Prostate gland (tissue), 2 donors: Measurements from ENCODE around the gene PA2G4. TPM values are rescaled to one million over a fixed set of nuclear protein-coding genes. Genes with fewer than 3 reads are reported as not detected.

ENCODE experiments used
- DNase-seq: peaks from one replicate; pipeline ENCODE4 v3.0.0-alpha.2; 2019; ENCODE audit warnings: low spot score
- H3K27ac ChIP-seq, 2 donors: fragments of 200-600 bp; sonication (generic); 2 replicates each; pipeline ENCODE4 v1.5.1; 2017 to 2019
- H3K27me3 ChIP-seq: fragments of 200-600 bp; sonication (generic); replicated peaks from 2 replicates; pipeline ENCODE4 v1.5.1; 2019; ENCODE audit not compliant: insufficient read depth
- H3K36me3 ChIP-seq, 2 donors: fragments of 200-600 bp; sonication (generic); 1 replicate in 1 of 2; 2 replicates in 1 of 2; pipeline versions ENCODE4 v1.5.1 to v1.8.1; 2017 to 2019
- H3K4me1 ChIP-seq: fragments of 200-600 bp; sonication (generic); replicated peaks from 2 replicates; pipeline ENCODE4 v1.5.1; 2019
- H3K4me3 ChIP-seq, 2 donors: fragments of 200-600 bp; sonication (generic); 2 replicates each; pipeline ENCODE4 v1.5.1; 2017 to 2019
- H3K9me3 ChIP-seq: fragments of 200-600 bp; sonication (generic); 2 replicates; pipeline ENCODE4 v1.5.1; 2017
- POLR2A ChIP-seq: fragments of 450-650 bp; IDR thresholded peaks from one replicate; pipeline ENCODE4 v1.6.1; 2016; ENCODE audit warnings: antibody characterized with exemption, mild to moderate bottlenecking
- POLR2AphosphoS5 ChIP-seq: sonication (generic); formaldehyde crosslinking; IDR thresholded peaks from one replicate; pipeline ENCODE4 v1.6.1; 2017; ENCODE audit warnings: antibody characterized with exemption
- WGBS: methylation state at CpG from one replicate; pipeline ENCODE4 v1.1.5; 2018; 5-methylcytosine and 5-hydroxymethylcytosine counted together
- intact Hi-C: fragments of 100-400 bp; cut with DNase I; formaldehyde crosslinking; loops from one replicate; pipeline ENCODE4 v1.14.2; 2022
- total RNA-seq, 2 donors: library from RNA; depleted of rRNA; stranded (reverse); fragments of >200 nt; gene quantifications; one replicate each; pipeline ENCODE4 v1.1.0, GENCODE V29; 2016
- TF ChIP-seq, protein P1 (sequence below), 4 experiments: fragments of 200-600 bp in 2 of 4; fragments of 450-650 bp in 2 of 4; sonication (generic) in 2 of 4; IDR thresholded peaks; 1 replicate in 3 of 4; 2 replicates in 1 of 4; pipeline ENCODE4 v1.5.1; 2016 to 2019; ENCODE audit warnings: antibody characterized with exemption in 4 of 4, mild to moderate bottlenecking in 2 of 4, moderate library complexity in 2 of 4

PA2G4 gene
- total RNA-seq, 2 donors from 2014 or later: 75.0 to 93.3 TPM

- no peaks in the 10 kb centered on the region for H3K9me3 ChIP-seq
- DNase-seq: no peak
- peak overlapping the region in 1 of 2 donors; percentile 88 for H3K27ac ChIP-seq
- TF ChIP-seq POLR2A (no peak), POLR2AphosphoS5 (no peak)
- TF ChIP-seq, protein P1, sequence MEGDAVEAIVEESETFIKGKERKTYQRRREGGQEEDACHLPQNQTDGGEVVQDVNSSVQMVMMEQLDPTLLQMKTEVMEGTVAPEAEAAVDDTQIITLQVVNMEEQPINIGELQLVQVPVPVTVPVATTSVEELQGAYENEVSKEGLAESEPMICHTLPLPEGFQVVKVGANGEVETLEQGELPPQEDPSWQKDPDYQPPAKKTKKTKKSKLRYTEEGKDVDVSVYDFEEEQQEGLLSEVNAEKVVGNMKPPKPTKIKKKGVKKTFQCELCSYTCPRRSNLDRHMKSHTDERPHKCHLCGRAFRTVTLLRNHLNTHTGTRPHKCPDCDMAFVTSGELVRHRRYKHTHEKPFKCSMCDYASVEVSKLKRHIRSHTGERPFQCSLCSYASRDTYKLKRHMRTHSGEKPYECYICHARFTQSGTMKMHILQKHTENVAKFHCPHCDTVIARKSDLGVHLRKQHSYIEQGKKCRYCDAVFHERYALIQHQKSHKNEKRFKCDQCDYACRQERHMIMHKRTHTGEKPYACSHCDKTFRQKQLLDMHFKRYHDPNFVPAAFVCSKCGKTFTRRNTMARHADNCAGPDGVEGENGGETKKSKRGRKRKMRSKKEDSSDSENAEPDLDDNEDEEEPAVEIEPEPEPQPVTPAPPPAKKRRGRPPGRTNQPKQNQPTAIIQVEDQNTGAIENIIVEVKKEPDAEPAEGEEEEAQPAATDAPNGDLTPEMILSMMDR (IDR thresholded peaks at IDR 0.05): peak in 1 of 4 experiments; percentile 8
- no peaks in the 10 kb centered on the region for H3K4me1 ChIP-seq
- intact Hi-C loops: no loop called here
- no peaks in the 10 kb centered on the region for H3K36me3 ChIP-seq
- no peaks in the 10 kb centered on the region for H3K27me3 ChIP-seq
- 89% methylated on average over 15 of the region's 15 CpGs for WGBS
- no peak overlapping the region for H3K4me3 ChIP-seq
Observed at GRCh38 chr12:56084958-56085543, 19.3 kb upstream of the PA2G4 start.

DNA sequence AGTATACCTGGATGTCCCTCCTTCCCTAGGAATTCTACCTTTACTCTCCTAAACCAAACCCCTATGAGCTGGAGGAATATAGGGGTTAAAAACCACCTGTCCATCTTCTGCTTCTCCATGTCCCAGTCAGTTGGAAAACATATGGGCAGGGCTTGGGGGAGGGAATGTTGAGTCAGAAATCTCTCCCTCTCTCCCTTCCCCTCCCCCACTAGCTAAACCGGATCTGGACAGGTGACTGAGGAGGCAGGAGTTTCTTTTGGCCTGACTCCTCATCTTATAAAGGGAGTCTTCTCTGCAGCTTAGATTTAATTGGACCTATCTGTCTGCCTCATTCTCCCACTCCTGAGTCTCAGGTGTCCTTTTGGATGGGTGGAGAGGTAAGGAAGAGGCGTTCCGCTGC, 18.3 kb upstream of the PA2G4 start:
- 59% methylated on average over 3 of the region's 3 CpGs for WGBS
- H3K36me3 ChIP-seq: no peaks in the 10 kb centered on the region
- H3K27me3 ChIP-seq: no peaks in the 10 kb centered on the region
- peak; percentile 88 for DNase-seq
- intact Hi-C loops: no loop called here
- H3K4me3 ChIP-seq: no peak overlapping the region
- no peaks in the 10 kb centered on the region for H3K4me1 ChIP-seq
- peak overlapping the region; percentile 79 to 88 for H3K27ac ChIP-seq
- peak; percentile 97 for TF ChIP-seq POLR2AphosphoS5
- TF ChIP-seq POLR2A: no peak
- H3K9me3 ChIP-seq: no peaks in the 10 kb centered on the region

DNA sequence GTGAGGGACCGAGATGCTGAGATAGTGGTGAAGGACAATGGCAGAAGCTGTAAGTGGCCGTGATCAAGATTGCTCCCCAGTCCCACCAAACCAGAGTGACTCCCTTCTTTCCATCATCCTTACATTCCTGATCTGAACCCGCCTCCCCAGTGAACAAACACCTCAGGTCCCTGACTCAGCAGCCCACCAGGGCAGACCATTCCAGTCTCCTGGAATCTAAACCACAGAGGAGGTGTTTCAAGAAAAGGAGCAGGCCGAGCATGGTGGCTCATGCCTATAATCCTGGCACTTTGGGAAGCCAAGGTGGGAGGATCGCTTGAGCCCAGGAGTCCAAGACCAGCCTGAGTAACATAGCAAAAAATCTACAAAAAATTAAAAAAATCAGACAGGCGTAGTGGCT, 17.8 kb upstream of the PA2G4 start:
- Histone ChIP-seq H3K4me3 (no peak overlapping the region), H3K27me3 (no peaks in the 10 kb centered on the region), H3K27ac (peak overlapping the region; percentile 79 to 88), H3K4me1 (no peaks in the 10 kb centered on the region), H3K36me3 (no peaks in the 10 kb centered on the region), H3K9me3 (no peaks in the 10 kb centered on the region)
- WGBS: 94% methylated on average over 6 of the region's 6 CpGs
- intact Hi-C loops: no loop called here
- DNase-seq: no peak
- TF ChIP-seq POLR2A (no peak), POLR2AphosphoS5 (no peak)
- TF ChIP-seq, protein P1 (IDR thresholded peaks at IDR 0.05): no peak

DNA sequence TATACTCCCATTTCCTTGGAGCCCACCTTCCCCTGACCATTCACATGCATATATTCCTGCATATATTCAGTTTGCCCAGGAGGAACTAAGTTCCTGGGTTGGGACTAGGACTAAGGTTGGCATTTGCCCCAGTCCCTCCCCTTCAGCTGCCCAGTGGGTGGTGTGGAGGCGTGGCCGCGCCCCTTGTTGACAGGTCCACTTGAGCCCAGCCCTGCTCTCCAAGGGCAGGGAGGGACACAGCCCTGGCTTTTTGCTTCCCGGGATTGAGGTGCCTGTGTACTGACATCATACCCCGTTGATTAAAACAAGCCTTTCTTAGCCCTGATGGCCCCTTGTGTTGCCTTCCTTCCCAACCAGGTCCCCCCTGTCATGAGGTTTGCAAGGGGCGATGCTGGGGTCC, 17.1 kb upstream of the PA2G4 start:
- Histone ChIP-seq H3K4me1 (no peaks in the 10 kb centered on the region), H3K9me3 (no peaks in the 10 kb centered on the region), H3K27ac (peak overlapping the region; percentile 79 to 88), H3K4me3 (no peak overlapping the region), H3K36me3 (no peaks in the 10 kb centered on the region), H3K27me3 (no peaks in the 10 kb centered on the region)
- DNase-seq: peak; percentile 78
- intact Hi-C loops: no loop called here
- 78% methylated on average over 6 of the region's 6 CpGs for WGBS
- TF ChIP-seq POLR2A (no peak), POLR2AphosphoS5 (peak; percentile 57)
- TF ChIP-seq, protein P1 (IDR thresholded peaks at IDR 0.05): no peak

- Histone ChIP-seq H3K9me3 (no peaks in the 10 kb centered on the region), H3K27ac (no peak overlapping the region), H3K27me3 (no peaks in the 10 kb centered on the region), H3K4me3 (no peak overlapping the region), H3K4me1 (no peaks in the 10 kb centered on the region), H3K36me3 (peaks cover 0 to 4% of the 10 kb centered on the region in 2 donors)
- intact Hi-C loops: no loop called here
- TF ChIP-seq POLR2AphosphoS5: no peak
- TF ChIP-seq, protein P1 (IDR thresholded peaks at IDR 0.05): no peak
- no peak for TF ChIP-seq POLR2A
- 92% methylated on average over 6 of the region's 6 CpGs for WGBS
- DNase-seq: no peak
Observed at GRCh38 chr12:56097738-56098137, 6.6 kb upstream of the PA2G4 start.
